Heart left ventricle (tissue), 16 donors: Measurements from ENCODE around the gene LRP1B. TPM values are rescaled to one million over a fixed set of nuclear protein-coding genes. Genes with fewer than 3 reads are reported as not detected.

Experiments used
- ATAC-seq, 4 donors: fragments of 200-7000 bp; cut with Tn5 transposase; one replicate each; pipeline ENCODE4 v1.9.1; 2020 to 2022; ENCODE audit warnings: moderate library complexity in 4 of 4, mild to moderate bottlenecking in 3 of 4, moderate number of reproducible peaks in 1 of 4
- DNase-seq, 5 donors: peaks; one replicate each; pipeline ENCODE4 v3.0.0-alpha.2; 2020
- H3K27ac ChIP-seq, 12 donors: fragments of 200-600 bp; sonication (generic) in 4 of 12; one replicate each; pipeline versions ENCODE4 v1.5.0 to v1.8.0; 2016 to 2022; ENCODE audit warnings: mild to moderate bottlenecking in 2 of 12
- H3K27me3 ChIP-seq, 9 donors: fragments of 200-600 bp; sonication (generic) in 2 of 9; one replicate each; pipeline versions ENCODE4 v1.5.1 to v1.8.0; 2016 to 2022; ENCODE audit warnings: mild to moderate bottlenecking in 3 of 9
- H3K36me3 ChIP-seq, 9 donors: fragments of 200-600 bp; sonication (generic) in 2 of 9; one replicate each; pipeline versions ENCODE4 v1.5.0 to v1.8.0; 2018 to 2022; ENCODE audit warnings: mild to moderate bottlenecking in 2 of 9
- H3K4me1 ChIP-seq, 12 donors: fragments of 200-600 bp; sonication (generic) in 4 of 12; one replicate each; pipeline versions ENCODE4 v1.5.0 to v1.8.0; 2016 to 2022; ENCODE audit warnings: mild to moderate bottlenecking in 3 of 12
- H3K4me3 ChIP-seq, 12 donors: fragments of 200-600 bp; sonication (generic) in 4 of 12; one replicate each; pipeline versions ENCODE4 v1.5.0 to v1.8.0; 2017 to 2022; ENCODE audit warnings: mild to moderate bottlenecking in 9 of 12, moderate library complexity in 4 of 12
- H3K9me3 ChIP-seq, 12 donors: fragments of 200-600 bp; sonication (generic) in 4 of 12; one replicate each; pipeline versions ENCODE4 v1.5.0 to v1.8.0; 2016 to 2022; ENCODE audit warnings: mild to moderate bottlenecking in 1 of 12
- POLR2A ChIP-seq, 2 donors: fragments of 450-650 bp; IDR thresholded peaks; one replicate each; pipeline ENCODE4 v1.6.1; 2017; ENCODE audit warnings: antibody characterized with exemption in 2 of 2, mild to moderate bottlenecking in 2 of 2, moderate library complexity in 2 of 2
- WGBS, 4 donors: extraction: QIAGEN DNeasy Blood & Tissue Kit in 2 of 4; methylation state at CpG; one replicate each; pipeline versions ENCODE4 v1.1.5 to v1.1.7; 2013 to 2018; 5-methylcytosine and 5-hydroxymethylcytosine counted together
- intact Hi-C, 10 donors: fragments of 100-400 bp; cut with DNase I; formaldehyde crosslinking; loops; one replicate each; pipeline versions ENCODE4 v1.11.1 to v1.14.2; 2022
- polyA plus RNA-seq, 2 donors: library from polyadenylated mRNA; stranded (reverse); fragments of 200-250 nt; gene quantifications; one replicate each; pipeline ENCODE4 v1.2.3, GENCODE V29; 2013
- total RNA-seq, 9 donors: library from RNA; depleted of rRNA in 2 of 9; stranded (reverse); fragments of >200 nt in 2 of 9; fragmentation: NEBNext Ultra II Directional in 3 of 9; extraction: Animal tissue kit (Norgen Biotek cat#: 25700) in 3 of 9; gene quantifications; one replicate each; pipeline versions ENCODE4 v1.1.0 to v1.2.4, GENCODE V29; 2016 to 2023
- TF ChIP-seq, protein P1 (sequence below), 12 donors: fragments of 200-600 bp; sonication (generic) in 4 of 12; IDR thresholded peaks; one replicate each; pipeline versions ENCODE4 v1.5.0 to v1.8.0; 2018 to 2022; ENCODE audit warnings: antibody characterized with exemption in 12 of 12, mild to moderate bottlenecking in 5 of 12
- donor health status: ischemic (EF 13 %, LVEDD 7.1; RV severe dilation, severe dysfunction).
- donor health status: healthy with polysubstance abuse.
- donor health status: DM: no; HTN: yes; CAD: no.
- donor health status: DM: no; HTN: no; CAD: no.
- donor health status: ischemic (EF 25% LVEDD 6.9; RV normal size, moderate dysfunction).
- donor health status: ischemic (EF 25% LVEDD 5.7; RV mildly dilated, moderate dysfunction).
- donor health status: healthy.
- donor health status: DM: yes; HTN: yes; CAD: no.
- donor health status: ischemic (EF 35%, LVEDD 5.7; RV mildly dilated, moderate dysfunction).
- donor health status: nonischemic (EF 11% LVEDD 7.7; RV severe dilation, severe dysfunction).
- donor health status: DM: yes; HTN: yes; CAD: no.
- donor health status: PGD.
- donor health status: ischemic (EF 29% LVEDD 5.4; RV normal size, mild dysfunction).
- donor health status: nonischemic (EF 23%, LVEDD 6.1; RV moderate dilation, normal function).

LRP1B gene
- total and polyA plus RNA-seq, 11 donors, result 0.01 to 0.19 (median 0.11) TPM; not detected in 2

DNA sequence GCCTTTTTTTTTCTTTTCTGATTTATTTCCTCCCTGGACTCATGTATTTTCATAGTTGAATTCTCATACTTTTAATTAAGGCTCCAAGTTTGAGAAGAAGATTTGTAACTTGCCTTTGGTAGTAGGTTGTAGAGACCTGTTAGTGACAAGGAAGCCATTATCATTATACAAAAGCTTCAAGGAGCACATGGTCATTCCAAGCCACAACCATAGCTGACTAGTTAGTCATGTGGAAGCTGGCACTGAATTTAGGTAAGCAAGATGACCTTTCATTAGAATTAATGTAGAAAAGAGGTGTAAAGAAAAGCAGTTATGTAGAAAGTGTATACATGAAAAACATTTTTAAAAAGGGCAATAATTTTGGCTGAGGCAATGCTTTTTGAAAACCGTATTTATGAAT lies 89.7 kb downstream of the LRP1B start:
- H3K9me3 ChIP-seq, result no peaks in the 10 kb centered on the region
- ATAC-seq (no peak), DNase-seq (no peak)
- no peak for TF ChIP-seq POLR2A (IDR thresholded peaks at IDR 0.05)
- TF ChIP-seq, protein P1, sequence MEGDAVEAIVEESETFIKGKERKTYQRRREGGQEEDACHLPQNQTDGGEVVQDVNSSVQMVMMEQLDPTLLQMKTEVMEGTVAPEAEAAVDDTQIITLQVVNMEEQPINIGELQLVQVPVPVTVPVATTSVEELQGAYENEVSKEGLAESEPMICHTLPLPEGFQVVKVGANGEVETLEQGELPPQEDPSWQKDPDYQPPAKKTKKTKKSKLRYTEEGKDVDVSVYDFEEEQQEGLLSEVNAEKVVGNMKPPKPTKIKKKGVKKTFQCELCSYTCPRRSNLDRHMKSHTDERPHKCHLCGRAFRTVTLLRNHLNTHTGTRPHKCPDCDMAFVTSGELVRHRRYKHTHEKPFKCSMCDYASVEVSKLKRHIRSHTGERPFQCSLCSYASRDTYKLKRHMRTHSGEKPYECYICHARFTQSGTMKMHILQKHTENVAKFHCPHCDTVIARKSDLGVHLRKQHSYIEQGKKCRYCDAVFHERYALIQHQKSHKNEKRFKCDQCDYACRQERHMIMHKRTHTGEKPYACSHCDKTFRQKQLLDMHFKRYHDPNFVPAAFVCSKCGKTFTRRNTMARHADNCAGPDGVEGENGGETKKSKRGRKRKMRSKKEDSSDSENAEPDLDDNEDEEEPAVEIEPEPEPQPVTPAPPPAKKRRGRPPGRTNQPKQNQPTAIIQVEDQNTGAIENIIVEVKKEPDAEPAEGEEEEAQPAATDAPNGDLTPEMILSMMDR (IDR thresholded peaks at IDR 0.05), result no peak
- H3K27me3 ChIP-seq, result no peaks in the 10 kb centered on the region
- 74 to 92% (median 88%) methylated on average over 1 of the region's 1 CpG for WGBS, 4 donors
- H3K4me3 ChIP-seq, result no peak overlapping the region
- no peak overlapping the region for H3K27ac ChIP-seq
- H3K4me1 ChIP-seq, result no peaks in the 10 kb centered on the region
- intact Hi-C loops, result no loop called here
- no peaks in the 10 kb centered on the region for H3K36me3 ChIP-seq

DNA sequence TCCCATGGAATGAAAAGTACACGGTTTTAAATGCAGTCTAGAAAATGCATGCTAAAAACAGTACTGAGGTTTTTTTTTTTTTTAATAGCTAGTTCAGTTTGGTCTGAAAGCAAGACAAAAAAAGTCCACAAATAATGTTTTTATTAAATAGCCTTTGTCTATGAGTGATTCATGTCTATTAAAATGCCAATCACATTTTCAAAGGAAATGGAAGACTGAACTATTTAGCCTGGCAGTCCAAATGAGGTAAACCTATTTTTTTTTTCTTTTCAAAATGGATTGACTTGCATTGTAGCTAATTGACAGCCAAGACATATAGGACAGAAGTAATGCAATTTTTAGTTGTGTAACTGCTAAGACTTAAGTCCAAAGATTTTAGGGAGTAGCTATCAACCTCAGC lies 90.3 kb downstream of the LRP1B start:
- DNase-seq (no peak), ATAC-seq (no peak)
- intact Hi-C loops, result no loop called here
- no peak for TF ChIP-seq POLR2A (IDR thresholded peaks at IDR 0.05)
- TF ChIP-seq, protein P1 (IDR thresholded peaks at IDR 0.05), result no peak
- H3K27ac ChIP-seq, result no peak overlapping the region
- H3K27me3 ChIP-seq, result no peaks in the 10 kb centered on the region
- H3K36me3 ChIP-seq, result no peaks in the 10 kb centered on the region
- WGBS, 4 donors, result 59 to 68% (median 64%) methylated on average over 1 of the region's 1 CpG
- H3K9me3 ChIP-seq, result no peaks in the 10 kb centered on the region
- no peaks in the 10 kb centered on the region for H3K4me1 ChIP-seq
- no peak overlapping the region for H3K4me3 ChIP-seq

DNA sequence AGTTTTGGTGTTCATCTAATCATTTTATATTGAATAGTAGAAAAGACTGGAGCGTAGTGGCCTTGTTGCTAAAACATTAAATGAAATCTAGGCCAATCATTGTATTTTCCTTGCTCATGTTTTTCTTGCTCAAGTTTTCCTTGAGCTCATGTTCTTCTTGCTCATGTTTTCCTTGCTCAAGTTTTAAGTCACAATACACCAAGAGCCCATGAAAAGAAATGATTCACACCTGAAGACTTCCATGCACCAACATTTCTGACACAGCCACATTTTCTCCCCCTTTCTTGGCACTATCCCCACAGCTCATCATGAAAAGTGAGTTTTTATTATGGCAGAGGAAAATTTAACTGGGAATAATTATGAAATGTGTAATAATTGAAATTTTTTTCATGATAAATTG lies 92.0 kb downstream of the LRP1B start:
- Histone ChIP-seq H3K27me3 (no peaks in the 10 kb centered on the region), H3K36me3 (no peaks in the 10 kb centered on the region), H3K4me3 (no peak overlapping the region), H3K27ac (no peak overlapping the region), H3K9me3 (no peaks in the 10 kb centered on the region), H3K4me1 (no peaks in the 10 kb centered on the region)
- intact Hi-C loops, result no loop called here
- DNase-seq, result no peak
- ATAC-seq, result no peak
- 86 to 95% (median 91%) methylated on average over 1 of the region's 1 CpG for WGBS, 4 donors
- TF ChIP-seq, protein P1 (IDR thresholded peaks at IDR 0.05), result no peak
- TF ChIP-seq POLR2A (IDR thresholded peaks at IDR 0.05), result no peak

DNA sequence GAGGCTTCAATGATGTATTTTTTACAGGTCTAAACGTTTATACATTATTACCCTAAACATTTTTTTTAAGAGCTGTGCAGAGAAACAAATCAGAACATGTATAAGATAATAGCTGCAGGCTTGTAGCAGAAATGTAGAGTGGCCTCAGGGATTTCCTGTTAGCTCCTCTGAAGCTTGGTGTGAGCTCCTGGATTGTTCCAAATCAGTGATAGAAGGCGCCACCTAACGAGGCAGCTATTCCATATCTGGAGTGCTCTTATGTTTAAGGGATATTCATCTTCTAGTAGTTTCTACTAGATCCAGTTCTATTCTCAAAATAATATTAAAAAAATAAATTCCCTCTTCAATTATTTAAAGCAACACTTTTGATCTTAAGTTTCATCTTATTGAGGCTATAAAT lies 93.1 kb downstream of the LRP1B start:
- TF ChIP-seq, protein P1 (IDR thresholded peaks at IDR 0.05), result no peak
- TF ChIP-seq POLR2A (IDR thresholded peaks at IDR 0.05), result no peak
- Histone ChIP-seq H3K27ac (no peak overlapping the region), H3K27me3 (no peaks in the 10 kb centered on the region), H3K36me3 (no peaks in the 10 kb centered on the region), H3K9me3 (no peaks in the 10 kb centered on the region), H3K4me3 (no peak overlapping the region), H3K4me1 (no peaks in the 10 kb centered on the region)
- intact Hi-C loops, result no loop called here
- ATAC-seq (no peak), DNase-seq (no peak)
- 6 to 16% (median 12%) methylated on average over 3 of the region's 3 CpGs for WGBS, 4 donors
